H9 (cell line): Measurements from ENCODE around the gene DENND6B. TPM values are rescaled to one million over a fixed set of nuclear protein-coding genes. Genes with fewer than 3 reads are reported as not detected.

ENCODE experiments used
- DNase-seq: peaks from one replicate; pipeline ENCODE4 v3.0.0-alpha.2; 2017
- H2AFZ ChIP-seq: one replicate; pipeline ENCODE4 v1.6.1; 2013; ENCODE audit warnings: mild to moderate bottlenecking, low read length, control low read depth, moderate library complexity
- H2AK5ac ChIP-seq: 2 replicates; pipeline ENCODE4 v1.6.1; 2013; ENCODE audit warnings: low read length, control low read depth, mixed read lengths; ENCODE audit not compliant: insufficient read length
- H2BK120ac ChIP-seq: one replicate; pipeline ENCODE4 v1.6.1; 2013; ENCODE audit warnings: low read depth, mild to moderate bottlenecking, low read length, control low read depth, inconsistent platforms; ENCODE audit not compliant: poor library complexity, severe bottlenecking
- H2BK12ac ChIP-seq: 2 replicates; pipeline ENCODE4 v1.6.1; 2013; ENCODE audit warnings: low read length, control low read depth, mixed read lengths, low read depth; ENCODE audit not compliant: insufficient read length
- H2BK15ac ChIP-seq: 2 replicates; pipeline ENCODE4 v1.6.1; 2013; ENCODE audit warnings: low read depth, low read length, control low read depth
- H2BK20ac ChIP-seq: one replicate; pipeline ENCODE4 v1.6.1; 2013; ENCODE audit warnings: low read depth, mild to moderate bottlenecking, low read length, control low read depth, inconsistent platforms; ENCODE audit not compliant: poor library complexity, severe bottlenecking
- H2BK5ac ChIP-seq: 2 replicates; pipeline ENCODE4 v1.6.1; 2013; ENCODE audit warnings: low read length, control low read depth, mixed read lengths; ENCODE audit not compliant: insufficient read length
- H3K14ac ChIP-seq: 2 replicates; pipeline ENCODE4 v1.6.1; 2013; ENCODE audit warnings: low read length, control low read depth; ENCODE audit not compliant: insufficient read depth
- H3K18ac ChIP-seq: 2 replicates; pipeline ENCODE4 v1.6.1; 2013; ENCODE audit warnings: low read depth, mild to moderate bottlenecking, mixed read lengths, low read length, control low read depth; ENCODE audit not compliant: insufficient read length
- H3K23ac ChIP-seq: 2 replicates; pipeline ENCODE4 v1.6.1; 2013; ENCODE audit warnings: low read length, control low read depth, mixed read lengths, low read depth; ENCODE audit not compliant: insufficient read length
- H3K23me2 ChIP-seq: 2 replicates; pipeline ENCODE4 v1.6.1; 2013; ENCODE audit warnings: low read depth, mild to moderate bottlenecking, mixed read lengths, low read length, control low read depth; ENCODE audit not compliant: insufficient read length, poor library complexity, severe bottlenecking
- H3K27ac ChIP-seq: 2 replicates; pipeline ENCODE4 v1.5.1; 2013; ENCODE audit warnings: low read length, control low read depth, mixed read lengths, low read depth; ENCODE audit not compliant: insufficient read length
- H3K27me3 ChIP-seq: 2 replicates; pipeline ENCODE4 v1.6.1; 2013; ENCODE audit warnings: low read length, control low read depth, inconsistent platforms; ENCODE audit not compliant: insufficient read depth
- H3K4ac ChIP-seq: 2 replicates; pipeline ENCODE4 v1.6.1; 2013; ENCODE audit warnings: low read depth, mild to moderate bottlenecking, control low read depth, inconsistent platforms, low read length, moderate library complexity
- H3K4me1 ChIP-seq: 2 replicates; pipeline ENCODE4 v1.6.1; 2013; ENCODE audit warnings: low read length, control low read depth, inconsistent platforms; ENCODE audit not compliant: insufficient read depth
- H3K4me2 ChIP-seq: 2 replicates; pipeline ENCODE4 v1.6.1; 2013; ENCODE audit warnings: low read length, control low read depth, mixed read lengths; ENCODE audit not compliant: insufficient read length, insufficient read depth
- H3K56ac ChIP-seq: 2 replicates; pipeline ENCODE4 v1.6.1; 2013; ENCODE audit warnings: low read depth, mild to moderate bottlenecking, mixed read lengths, low read length, control low read depth; ENCODE audit not compliant: insufficient read length
- H3K79me1 ChIP-seq: 2 replicates; pipeline ENCODE4 v1.6.1; 2013; ENCODE audit warnings: low read depth, mild to moderate bottlenecking, moderate library complexity, low read length, control low read depth, inconsistent platforms; ENCODE audit not compliant: insufficient read depth, poor library complexity, severe bottlenecking
- H3K79me2 ChIP-seq: 2 replicates; pipeline ENCODE4 v1.6.1; 2013; ENCODE audit warnings: low read length, control low read depth, inconsistent platforms; ENCODE audit not compliant: insufficient read depth
- H3K9ac ChIP-seq: 2 replicates; pipeline ENCODE4 v1.6.1; 2013; ENCODE audit warnings: low read length, control low read depth, mixed read lengths; ENCODE audit not compliant: insufficient read length; ENCODE audit errors: extremely low read depth
- H3K9me3 ChIP-seq: one replicate; pipeline ENCODE4 v1.6.1; 2013; ENCODE audit warnings: low read depth, low read length, inconsistent platforms; ENCODE audit not compliant: control insufficient read depth
- H3T11ph ChIP-seq: one replicate; pipeline ENCODE4 v1.6.1; 2013; ENCODE audit warnings: mild to moderate bottlenecking, low read length, control low read depth, inconsistent platforms
- H4K20me1 ChIP-seq: one replicate; pipeline ENCODE4 v1.6.1; 2013; ENCODE audit not compliant: control insufficient read depth, insufficient read length, insufficient read depth
- H4K5ac ChIP-seq: 2 replicates; pipeline ENCODE4 v1.6.1; 2013; ENCODE audit warnings: low read depth, mild to moderate bottlenecking, mixed read lengths, low read length, control low read depth; ENCODE audit not compliant: insufficient read length
- H4K8ac ChIP-seq: replicated peaks from 2 replicates; pipeline ENCODE4 v1.6.1; 2013; ENCODE audit warnings: low read length, control low read depth, mixed read lengths, low read depth; ENCODE audit not compliant: insufficient read length
- H4K91ac ChIP-seq: 2 replicates; pipeline ENCODE4 v1.6.1; 2013; ENCODE audit warnings: low read depth, mild to moderate bottlenecking, moderate library complexity, mixed read lengths, low read length, control low read depth; ENCODE audit not compliant: insufficient read length
- H3K27ac Mint-ChIP-seq, 3 experiments: 2 replicates in 2 of 3; 3 replicates in 1 of 3; pipeline ENCODE4 v1.8.0; 2020 to 2021; ENCODE audit warnings: mixed read lengths in 3 of 3, mild to moderate bottlenecking in 1 of 3, moderate library complexity in 1 of 3
- H3K27me3 Mint-ChIP-seq: 2 replicates; pipeline ENCODE4 v1.8.0; 2021; ENCODE audit warnings: low read depth, mild to moderate bottlenecking, moderate library complexity, mixed read lengths
- H3K36me3 Mint-ChIP-seq, 3 experiments: 2 replicates in 2 of 3; 3 replicates in 1 of 3; pipeline ENCODE4 v1.8.0; 2020 to 2021; ENCODE audit warnings: low read depth in 3 of 3, mixed read lengths in 3 of 3; ENCODE audit not compliant: insufficient read depth in 1 of 3
- H3K4me1 Mint-ChIP-seq, 2 experiments: 2 replicates each; pipeline ENCODE4 v1.8.0; 2020; ENCODE audit warnings: mixed read lengths in 2 of 2
- H3K4me3 Mint-ChIP-seq, 2 experiments: 2 replicates in 1 of 2; 3 replicates in 1 of 2; pipeline ENCODE4 v1.8.0; 2020 to 2021; ENCODE audit warnings: mild to moderate bottlenecking in 2 of 2, mixed read lengths in 2 of 2, moderate library complexity in 1 of 2
- H3K9me3 Mint-ChIP-seq, 2 experiments: 2 replicates in 1 of 2; 3 replicates in 1 of 2; pipeline ENCODE4 v1.8.0; 2020; ENCODE audit warnings: mild to moderate bottlenecking in 2 of 2, mixed read lengths in 2 of 2, moderate library complexity in 1 of 2
- CTCF ChIP-seq: fragments of 200-600 bp; sonication (generic); conservative IDR thresholded peaks from 3 replicates; pipeline ENCODE4 v1.8.0; 2021; ENCODE audit warnings: antibody characterized with exemption, mild to moderate bottlenecking
- WGBS: extraction: QIAGEN DNeasy Blood & Tissue Kit; methylation state at CpG from one replicate; pipeline ENCODE4 v1.1.7; 2013; ENCODE audit warnings: missing lambda C conversion rate, low lambda C conversion rate, mixed read lengths; ENCODE audit not compliant: insufficient read length; ENCODE audit errors: extremely low coverage; 5-methylcytosine and 5-hydroxymethylcytosine counted together
- total RNA-seq: library from RNA; stranded (reverse); gene quantifications from 2 replicates; pipeline ENCODE4 v1.2.1, GENCODE V29; 2021

Gene DENND6B
- total RNA-seq, 1 experiment from 2014 or later, result 1.5 TPM

- no peak for TF ChIP-seq CTCF
- Histone ChIP-seq H4K91ac (no peak overlapping the region), H3K4me1 (no peaks in the 10 kb centered on the region), H3K18ac (no peak overlapping the region), H2BK120ac (no peak overlapping the region), H3K9me3 (no peaks in the 10 kb centered on the region), H4K20me1 (no peaks in the 10 kb centered on the region), H3K4me2 (no peak overlapping the region), H3K79me2 (no peaks in the 10 kb centered on the region), H3K23ac (no peak overlapping the region), H2BK12ac (no peak overlapping the region), H4K8ac (no peak overlapping the region), H3K14ac (no peak overlapping the region), H2BK5ac (no peak overlapping the region), H2AFZ (no peak overlapping the region), H3K9ac (no peak overlapping the region), H3K4ac (no peak overlapping the region), H2BK15ac (no peak overlapping the region), H3T11ph (no peak overlapping the region), H2AK5ac (no peak overlapping the region), H3K27me3 (no peaks in the 10 kb centered on the region), H3K56ac (no peak overlapping the region), H3K27ac (no peak overlapping the region), H4K5ac (no peak overlapping the region), H2BK20ac (no peak overlapping the region), H3K23me2 (peaks cover 6% of the 10 kb centered on the region), H3K79me1 (no peaks in the 10 kb centered on the region)
- H3K4me1 Mint-ChIP-seq, result peaks cover 12 to 27% of the 10 kb centered on the region in 2 experiments
- H3K4me3 Mint-ChIP-seq, result no peak overlapping the region; a peak in 1 of 5 replicates
- H3K36me3 Mint-ChIP-seq, result no peaks in the 10 kb centered on the region
- no peak overlapping the region for H3K27ac Mint-ChIP-seq
- DNase-seq, result no peak
- no peaks in the 10 kb centered on the region for H3K9me3 Mint-ChIP-seq
- peaks cover 1% of the 10 kb centered on the region; the same call in 1 of the 2 replicates for H3K27me3 Mint-ChIP-seq
- WGBS, result no CpG with 5 or more reads among the region's 4 CpGs
Measured at GRCh38 chr22:50298266-50298637, 28.6 kb downstream of the DENND6B start.
